Prostate gland (tissue), 2 donors: ENCODE results near the gene ALDH16A1.

Experiments
- POLR2A ChIP-seq: fragments of 450-650 bp; IDR thresholded peaks from one replicate; pipeline ENCODE4 v1.6.1; 2016; ENCODE audit warnings: antibody characterized with exemption, mild to moderate bottlenecking
- POLR2AphosphoS5 ChIP-seq: sonication (generic); formaldehyde crosslinking; IDR thresholded peaks from one replicate; pipeline ENCODE4 v1.6.1; 2017; ENCODE audit warnings: antibody characterized with exemption
- TF ChIP-seq, protein P1 (sequence below), 4 experiments: fragments of 200-600 bp in 2 of 4; fragments of 450-650 bp in 2 of 4; sonication (generic) in 2 of 4; IDR thresholded peaks; 1 replicate in 3 of 4; 2 replicates in 1 of 4; pipeline ENCODE4 v1.5.1; 2016 to 2019; ENCODE audit warnings: antibody characterized with exemption in 4 of 4, mild to moderate bottlenecking in 2 of 4, moderate library complexity in 2 of 4

DNA sequence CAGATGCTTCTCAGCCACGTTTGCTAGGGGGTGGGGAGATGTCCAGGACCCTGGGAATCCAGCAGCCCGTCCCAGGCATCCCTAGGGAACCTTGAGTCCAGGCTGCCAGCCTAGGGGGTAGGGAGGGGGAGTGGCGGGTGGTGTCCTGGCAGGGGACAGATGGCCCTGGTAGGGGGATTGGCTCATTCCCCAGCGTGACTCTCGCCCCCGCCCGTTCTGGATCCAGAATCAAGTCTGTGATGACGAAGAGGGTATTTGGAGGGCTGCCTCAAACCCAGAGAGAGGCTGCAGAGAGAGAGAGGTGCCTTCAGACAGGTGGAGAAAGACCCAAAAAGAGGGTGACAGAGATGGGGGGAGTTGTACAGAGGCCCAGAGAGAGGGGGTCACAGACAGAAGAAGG lies 15.8 kb upstream of the ALDH16A1 start:
- TF ChIP-seq, protein P1, sequence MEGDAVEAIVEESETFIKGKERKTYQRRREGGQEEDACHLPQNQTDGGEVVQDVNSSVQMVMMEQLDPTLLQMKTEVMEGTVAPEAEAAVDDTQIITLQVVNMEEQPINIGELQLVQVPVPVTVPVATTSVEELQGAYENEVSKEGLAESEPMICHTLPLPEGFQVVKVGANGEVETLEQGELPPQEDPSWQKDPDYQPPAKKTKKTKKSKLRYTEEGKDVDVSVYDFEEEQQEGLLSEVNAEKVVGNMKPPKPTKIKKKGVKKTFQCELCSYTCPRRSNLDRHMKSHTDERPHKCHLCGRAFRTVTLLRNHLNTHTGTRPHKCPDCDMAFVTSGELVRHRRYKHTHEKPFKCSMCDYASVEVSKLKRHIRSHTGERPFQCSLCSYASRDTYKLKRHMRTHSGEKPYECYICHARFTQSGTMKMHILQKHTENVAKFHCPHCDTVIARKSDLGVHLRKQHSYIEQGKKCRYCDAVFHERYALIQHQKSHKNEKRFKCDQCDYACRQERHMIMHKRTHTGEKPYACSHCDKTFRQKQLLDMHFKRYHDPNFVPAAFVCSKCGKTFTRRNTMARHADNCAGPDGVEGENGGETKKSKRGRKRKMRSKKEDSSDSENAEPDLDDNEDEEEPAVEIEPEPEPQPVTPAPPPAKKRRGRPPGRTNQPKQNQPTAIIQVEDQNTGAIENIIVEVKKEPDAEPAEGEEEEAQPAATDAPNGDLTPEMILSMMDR (IDR thresholded peaks at IDR 0.05): no peak
- no peak for TF ChIP-seq POLR2A
- no peak for TF ChIP-seq POLR2AphosphoS5
